Measurements from ENCODE around the gene HBZ.

DNA sequence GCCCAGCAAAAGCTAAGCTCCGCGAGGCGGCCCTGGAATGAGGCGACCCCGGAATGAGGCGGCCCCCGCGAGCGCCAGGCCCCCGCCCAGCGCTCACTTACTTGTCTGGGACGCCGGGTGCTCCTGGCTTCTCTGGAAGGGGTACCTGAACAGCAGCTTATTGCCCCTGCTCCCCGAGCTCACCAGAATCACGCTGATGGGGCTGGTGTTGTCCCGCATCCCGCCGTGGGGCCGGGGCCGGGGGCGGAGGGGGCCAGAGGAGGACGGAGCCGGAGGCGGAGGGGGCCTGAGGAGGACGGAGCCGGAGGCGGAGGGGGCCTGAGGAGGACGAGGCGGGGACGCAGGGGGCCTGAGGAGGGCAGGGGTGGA is 14.4 kb upstream of the HBZ start:
- TF ChIP-seq E2F2 (CRISPR knock-in tag; IDR thresholded peaks at IDR 0.05; ENCODE audit: borderline replicate concordance) (no peak), TBX2 (CRISPR knock-in tag; IDR thresholded peaks at IDR 0.05; ENCODE audit: borderline replicate concordance) (no peak), ZNF629 (CRISPR knock-in tag; conservative IDR thresholded peaks at IDR 0.05) (no peak), ZNF232 (CRISPR knock-in tag; IDR thresholded peaks at IDR 0.05; ENCODE audit: borderline replicate concordance) (no peak), CTCF (CRISPR knock-in tag; IDR thresholded peaks at IDR 0.05) (no peak), RXRB (CRISPR knock-in tag; IDR thresholded peaks at IDR 0.05; ENCODE audit: borderline replicate concordance) (no peak), TBP (CRISPR knock-in tag; IDR thresholded peaks at IDR 0.05) (no peak), ZNF207 (IDR thresholded peaks at IDR 0.05; ENCODE audit: borderline replicate concordance) (no peak), CBX5 (CRISPR knock-in tag; IDR thresholded peaks at IDR 0.05; ENCODE audit: borderline replicate concordance) (no peak)
- TF ChIP-seq, protein P1, sequence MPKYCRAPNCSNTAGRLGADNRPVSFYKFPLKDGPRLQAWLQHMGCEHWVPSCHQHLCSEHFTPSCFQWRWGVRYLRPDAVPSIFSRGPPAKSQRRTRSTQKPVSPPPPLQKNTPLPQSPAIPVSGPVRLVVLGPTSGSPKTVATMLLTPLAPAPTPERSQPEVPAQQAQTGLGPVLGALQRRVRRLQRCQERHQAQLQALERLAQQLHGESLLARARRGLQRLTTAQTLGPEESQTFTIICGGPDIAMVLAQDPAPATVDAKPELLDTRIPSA (CRISPR knock-in tag; IDR thresholded peaks at IDR 0.05; ENCODE audit: borderline replicate concordance) = no peak
- TF ChIP-seq, protein P2, sequence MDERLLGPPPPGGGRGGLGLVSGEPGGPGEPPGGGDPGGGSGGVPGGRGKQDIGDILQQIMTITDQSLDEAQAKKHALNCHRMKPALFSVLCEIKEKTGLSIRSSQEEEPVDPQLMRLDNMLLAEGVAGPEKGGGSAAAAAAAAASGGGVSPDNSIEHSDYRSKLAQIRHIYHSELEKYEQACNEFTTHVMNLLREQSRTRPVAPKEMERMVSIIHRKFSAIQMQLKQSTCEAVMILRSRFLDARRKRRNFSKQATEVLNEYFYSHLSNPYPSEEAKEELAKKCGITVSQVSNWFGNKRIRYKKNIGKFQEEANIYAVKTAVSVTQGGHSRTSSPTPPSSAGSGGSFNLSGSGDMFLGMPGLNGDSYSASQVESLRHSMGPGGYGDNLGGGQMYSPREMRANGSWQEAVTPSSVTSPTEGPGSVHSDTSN (CRISPR knock-in tag; IDR thresholded peaks at IDR 0.05) = no peak
- TF ChIP-seq, protein P3, sequence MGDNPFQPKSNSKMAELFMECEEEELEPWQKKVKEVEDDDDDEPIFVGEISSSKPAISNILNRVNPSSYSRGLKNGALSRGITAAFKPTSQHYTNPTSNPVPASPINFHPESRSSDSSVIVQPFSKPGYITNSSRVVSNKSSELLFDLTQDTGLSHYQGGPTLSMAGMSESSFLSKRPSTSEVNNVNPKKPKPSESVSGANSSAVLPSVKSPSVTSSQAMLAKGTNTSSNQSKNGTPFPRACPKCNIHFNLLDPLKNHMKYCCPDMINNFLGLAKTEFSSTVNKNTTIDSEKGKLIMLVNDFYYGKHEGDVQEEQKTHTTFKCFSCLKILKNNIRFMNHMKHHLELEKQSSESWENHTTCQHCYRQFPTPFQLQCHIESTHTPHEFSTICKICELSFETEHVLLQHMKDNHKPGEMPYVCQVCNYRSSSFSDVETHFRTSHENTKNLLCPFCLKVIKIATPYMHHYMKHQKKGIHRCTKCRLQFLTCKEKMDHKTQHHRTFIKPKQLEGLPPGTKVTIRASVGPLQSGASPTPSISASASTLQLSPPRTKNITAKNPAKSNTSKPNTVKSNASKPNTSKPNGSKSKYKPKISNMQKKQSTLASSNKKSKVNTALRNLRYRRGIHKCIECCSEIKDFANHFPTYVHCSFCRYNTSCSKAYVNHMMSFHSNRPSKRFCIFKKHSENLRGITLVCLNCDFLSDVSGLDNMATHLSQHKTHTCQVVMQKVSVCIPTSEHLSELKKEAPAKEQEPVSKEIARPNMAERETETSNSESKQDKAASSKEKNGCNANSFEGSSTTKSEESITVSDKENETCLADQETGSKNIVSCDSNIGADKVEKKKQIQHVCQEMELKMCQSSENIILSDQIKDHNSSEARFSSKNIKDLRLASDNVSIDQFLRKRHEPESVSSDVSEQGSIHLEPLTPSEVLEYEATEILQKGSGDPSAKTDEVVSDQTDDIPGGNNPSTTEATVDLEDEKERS (CRISPR knock-in tag; IDR thresholded peaks at IDR 0.05) = no peak
